Spinal cord (tissue), 10 donors: Measurements from ENCODE around the gene DNAH8. TPM values are rescaled to one million over a fixed set of nuclear protein-coding genes. Genes with fewer than 3 reads are reported as not detected.

Source experiments
- DNase-seq, 6 donors: peaks; one replicate each; pipeline versions ENCODE4 v3.0.0 to v3.0.0-alpha.2; 2013 to 2015; ENCODE audit warnings: low spot score in 6 of 6, low read depth in 4 of 6
- H3K27ac ChIP-seq: one replicate; pipeline ENCODE4 v1.5.1; 2013; ENCODE audit warnings: low read depth, low read length, control low read depth
- H3K27me3 ChIP-seq: one replicate; pipeline ENCODE4 v1.6.1; 2013; ENCODE audit warnings: low read length; ENCODE audit not compliant: control insufficient read depth, insufficient read depth
- H3K36me3 ChIP-seq: one replicate; pipeline ENCODE4 v1.6.1; 2013; ENCODE audit warnings: low read length; ENCODE audit not compliant: control insufficient read depth, insufficient read depth
- H3K4me1 ChIP-seq: one replicate; pipeline ENCODE4 v1.6.1; 2013; ENCODE audit warnings: low read length; ENCODE audit not compliant: control insufficient read depth, insufficient read depth
- H3K4me3 ChIP-seq: one replicate; pipeline ENCODE4 v1.5.1; 2013; ENCODE audit warnings: low read depth, low read length, control low read depth
- H3K9me3 ChIP-seq: one replicate; pipeline ENCODE4 v1.6.1; 2013; ENCODE audit warnings: low read length; ENCODE audit not compliant: control insufficient read depth, insufficient read depth
- WGBS: methylation state at CpG from one replicate; pipeline ENCODE4 v1.1.5; 2013; ENCODE audit warnings: missing lambda C conversion rate; ENCODE audit not compliant: insufficient coverage; 5-methylcytosine and 5-hydroxymethylcytosine counted together
- polyA plus RNA-seq, 2 donors: library from polyadenylated mRNA; unstranded; fragments of 120-200 nt; gene quantifications; one replicate each; pipeline ENCODE4 v1.2.1, GENCODE V29; 2013; ENCODE audit not compliant: insufficient read length in 2 of 2
- total RNA-seq, 2 donors: library from RNA; depleted of rRNA in 1 of 2; stranded (reverse); fragments of 120-200 nt in 1 of 2; fragments of >200 nt in 1 of 2; gene quantifications; one replicate each; pipeline versions ENCODE4 v1.2.3 to v1.2.4, GENCODE V29; 2013 to 2014
- donor health status: healthy.

Gene DNAH8
- total and polyA plus RNA-seq, 4 donors, result 0.03 to 0.17 (median 0.08) TPM

DNA sequence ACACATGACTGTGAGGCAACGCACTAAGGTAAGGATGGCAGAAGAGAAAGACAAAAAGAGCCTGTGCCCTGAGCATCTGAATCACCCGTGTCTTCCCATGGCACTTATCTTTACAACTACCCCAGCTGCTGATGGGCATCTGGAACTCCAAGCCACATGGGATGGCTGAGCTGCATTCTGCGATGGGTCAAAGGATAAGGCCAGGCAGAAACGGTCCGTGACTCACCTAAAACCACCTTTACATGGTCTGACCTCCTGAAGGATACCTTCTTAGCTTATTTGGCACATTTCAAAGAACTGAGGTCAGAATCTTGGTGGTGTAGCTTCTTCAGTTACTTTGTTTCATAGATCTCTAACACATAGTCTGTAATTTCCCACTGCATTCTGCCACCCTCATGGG is 99.7 kb downstream of the DNAH8 start:
- Histone ChIP-seq H3K9me3 (no peaks in the 10 kb centered on the region), H3K27ac (no peak overlapping the region), H3K4me1 (no peaks in the 10 kb centered on the region), H3K4me3 (no peak overlapping the region), H3K36me3 (no peaks in the 10 kb centered on the region), H3K27me3 (no peaks in the 10 kb centered on the region)
- 100% methylated on average over 2 of the region's 5 CpGs for WGBS
- DNase-seq, result no peak

DNA sequence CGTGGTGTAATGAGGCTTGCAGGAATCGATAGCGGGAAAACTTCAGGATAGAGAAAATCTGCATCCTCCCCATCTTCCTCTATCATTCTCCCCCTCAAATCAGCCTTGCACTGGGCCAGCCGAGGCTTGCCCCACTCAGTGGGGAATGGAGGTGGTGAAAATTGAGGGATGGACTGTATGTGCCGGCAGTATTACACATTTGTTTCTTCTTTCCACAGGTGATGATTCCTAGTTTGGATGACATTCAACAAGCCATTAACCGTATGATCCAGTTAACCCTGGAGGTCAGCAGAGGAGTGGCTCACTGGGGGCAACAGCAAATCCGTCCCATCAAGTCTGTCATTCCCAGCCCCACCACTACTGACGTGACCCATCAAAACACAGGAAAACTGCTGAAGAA is 100.1 kb downstream of the DNAH8 start:
- H3K27me3 ChIP-seq, result no peaks in the 10 kb centered on the region
- H3K4me1 ChIP-seq, result no peaks in the 10 kb centered on the region
- no peaks in the 10 kb centered on the region for H3K36me3 ChIP-seq
- no peak overlapping the region for H3K27ac ChIP-seq
- no peaks in the 10 kb centered on the region for H3K9me3 ChIP-seq
- H3K4me3 ChIP-seq, result no peak overlapping the region
- DNase-seq, result no peak
- WGBS, result 20% methylated on average over 1 of the region's 8 CpGs

DNA sequence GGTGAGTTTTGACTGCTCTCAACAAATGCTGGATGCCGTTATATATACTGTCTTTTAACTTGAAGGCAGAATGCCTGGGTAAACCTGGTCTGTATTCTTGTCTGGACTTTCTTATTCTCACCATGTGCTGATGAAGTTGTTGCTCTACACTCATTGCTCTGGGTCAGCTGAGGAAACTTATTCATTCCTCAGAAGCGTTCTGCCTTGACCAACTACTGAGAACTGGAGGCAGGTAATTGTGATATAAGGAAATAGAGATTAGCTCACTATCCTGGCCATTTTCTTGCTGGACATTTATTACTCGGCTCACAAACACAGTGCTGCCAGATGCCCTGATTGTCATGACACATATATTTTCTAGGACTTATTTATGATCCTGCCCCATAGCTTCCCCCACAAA is 103.6 kb downstream of the DNAH8 start:
- Histone ChIP-seq H3K4me1 (no peaks in the 10 kb centered on the region), H3K4me3 (no peak overlapping the region), H3K27ac (no peak overlapping the region), H3K36me3 (no peaks in the 10 kb centered on the region), H3K27me3 (no peaks in the 10 kb centered on the region), H3K9me3 (no peaks in the 10 kb centered on the region)
- DNase-seq, result no peak
- WGBS, result 60% methylated on average over 1 of the region's 3 CpGs

DNA sequence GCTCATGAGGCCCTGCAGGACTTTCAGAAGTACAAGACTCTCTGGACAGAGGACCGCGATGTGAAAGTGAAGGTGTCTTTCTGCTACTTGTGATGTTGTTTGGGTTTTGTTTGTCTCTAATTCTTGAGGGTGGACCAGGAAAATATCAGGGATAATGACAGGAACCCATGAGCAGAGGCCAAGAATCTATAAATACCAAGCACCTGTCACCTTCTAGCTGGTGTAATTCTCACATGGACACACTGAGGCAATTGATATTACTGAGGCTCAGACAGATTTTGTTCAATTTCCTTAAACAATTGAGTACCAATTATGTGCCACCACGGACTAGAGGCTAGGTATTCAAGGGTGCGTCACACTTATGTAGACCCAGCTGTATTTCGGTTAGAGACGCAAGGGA is 107.9 kb downstream of the DNAH8 start:
- Histone ChIP-seq H3K27ac (no peak overlapping the region), H3K4me3 (no peak overlapping the region), H3K9me3 (no peaks in the 10 kb centered on the region), H3K27me3 (no peaks in the 10 kb centered on the region), H3K36me3 (no peaks in the 10 kb centered on the region), H3K4me1 (no peaks in the 10 kb centered on the region)
- WGBS, result 92% methylated on average over 6 of the region's 6 CpGs
- DNase-seq, result no peak

DNA sequence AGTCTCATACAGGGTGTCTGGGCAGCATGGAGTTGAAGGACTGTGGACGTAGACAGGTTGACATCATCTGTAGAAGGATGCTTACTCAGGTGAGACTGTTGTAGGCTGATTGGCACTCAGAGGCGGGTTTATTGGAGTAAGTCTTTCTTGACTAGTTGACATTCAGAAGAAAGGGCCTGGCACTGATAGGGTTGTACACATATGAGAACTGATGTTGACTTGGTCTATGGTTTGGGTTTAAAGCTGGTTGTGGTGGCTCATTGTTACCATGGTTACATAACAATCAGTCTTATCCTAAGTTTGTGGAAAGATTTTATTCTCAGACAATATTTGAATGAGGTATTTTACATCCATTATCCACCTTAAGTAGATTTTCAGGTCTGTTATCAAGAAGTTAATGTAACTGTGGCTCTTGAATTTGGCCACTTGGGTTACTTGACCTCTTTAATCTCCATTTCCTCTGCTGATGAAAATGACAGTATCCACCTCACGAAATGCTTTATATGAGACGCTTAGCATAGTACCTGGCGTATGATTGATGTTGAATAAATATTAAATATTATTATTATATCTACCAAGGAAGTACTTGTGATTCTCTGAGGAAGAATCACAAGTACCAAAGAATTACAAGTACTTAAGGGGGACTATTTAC is 109.3 kb downstream of the DNAH8 start:
- DNase-seq, result no peak
- WGBS, result 100% methylated on average over 2 of the region's 5 CpGs
- H3K27me3 ChIP-seq, result no peaks in the 10 kb centered on the region
- no peak overlapping the region for H3K27ac ChIP-seq
- H3K36me3 ChIP-seq, result no peaks in the 10 kb centered on the region
- H3K4me1 ChIP-seq, result no peaks in the 10 kb centered on the region
- H3K4me3 ChIP-seq, result no peak overlapping the region
- no peaks in the 10 kb centered on the region for H3K9me3 ChIP-seq

DNA sequence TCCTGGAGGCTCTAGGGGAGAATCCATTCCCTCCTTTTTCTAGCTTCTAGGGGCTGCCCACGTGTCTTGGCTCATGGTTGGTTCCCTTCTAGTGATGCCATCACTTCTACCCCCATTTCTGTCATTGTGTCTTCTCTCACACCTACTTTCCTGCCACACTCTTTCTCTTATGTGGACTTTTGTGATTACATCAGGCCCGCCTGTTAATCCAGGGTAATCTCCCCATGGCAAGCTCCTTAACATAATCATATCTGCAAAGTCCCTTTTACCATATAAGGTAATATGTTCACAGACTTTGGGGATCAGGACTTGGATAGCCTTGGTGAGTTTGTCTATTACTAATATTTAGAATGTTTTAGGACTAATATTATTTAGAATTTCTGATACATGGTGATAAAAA is 111.9 kb downstream of the DNAH8 start:
- H3K9me3 ChIP-seq, result no peaks in the 10 kb centered on the region
- no peak overlapping the region for H3K27ac ChIP-seq
- no peak for DNase-seq
- no peaks in the 10 kb centered on the region for H3K36me3 ChIP-seq
- H3K27me3 ChIP-seq, result no peaks in the 10 kb centered on the region
- H3K4me1 ChIP-seq, result no peaks in the 10 kb centered on the region
- WGBS, result 65% methylated on average over 1 of the region's 2 CpGs
- no peak overlapping the region for H3K4me3 ChIP-seq

DNA sequence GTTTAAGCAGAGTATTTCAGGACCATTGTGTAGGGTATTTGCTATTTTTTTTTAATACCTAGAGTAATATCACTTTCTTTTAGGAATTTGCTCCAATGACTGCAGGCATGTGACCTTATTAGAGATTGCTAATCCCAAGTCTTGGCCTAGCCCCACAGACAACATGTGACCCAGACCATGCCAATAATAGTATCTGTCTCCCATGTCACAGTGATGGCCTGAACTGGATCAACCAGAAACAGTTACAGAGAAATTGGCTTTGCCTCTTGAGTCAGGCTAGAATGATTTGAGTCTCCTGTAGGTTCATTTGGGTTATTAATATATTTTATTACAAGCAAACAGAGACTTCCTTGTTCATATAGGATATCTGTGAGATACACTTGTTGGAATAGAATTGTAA is 116.8 kb downstream of the DNAH8 start:
- H3K36me3 ChIP-seq, result no peaks in the 10 kb centered on the region
- H3K9me3 ChIP-seq, result no peaks in the 10 kb centered on the region
- no peaks in the 10 kb centered on the region for H3K27me3 ChIP-seq
- H3K4me1 ChIP-seq, result no peaks in the 10 kb centered on the region
- no peak for DNase-seq
- no peak overlapping the region for H3K4me3 ChIP-seq
- H3K27ac ChIP-seq, result no peak overlapping the region

DNA sequence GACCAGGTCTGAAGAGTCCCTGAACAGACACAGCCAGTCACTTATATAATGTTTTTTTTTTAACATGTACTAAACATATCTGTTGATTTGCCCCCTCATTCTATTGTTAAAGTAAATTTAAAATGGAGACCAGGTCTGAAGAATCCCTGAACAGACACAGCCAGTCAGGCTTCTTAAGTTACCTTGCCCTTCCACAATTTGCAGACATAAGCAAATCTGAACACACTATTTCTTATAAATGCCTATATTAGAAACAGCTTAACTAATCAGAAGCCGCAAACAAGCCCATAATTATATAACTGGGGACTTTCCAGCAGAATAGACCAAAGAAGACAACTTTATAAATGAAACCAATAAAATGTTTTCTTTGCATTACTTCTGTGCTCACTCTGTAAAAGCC is 118.2 kb downstream of the DNAH8 start:
- no peaks in the 10 kb centered on the region for H3K4me1 ChIP-seq
- no peaks in the 10 kb centered on the region for H3K9me3 ChIP-seq
- no peaks in the 10 kb centered on the region for H3K36me3 ChIP-seq
- no peak overlapping the region for H3K4me3 ChIP-seq
- H3K27ac ChIP-seq, result no peak overlapping the region
- no peaks in the 10 kb centered on the region for H3K27me3 ChIP-seq
- DNase-seq, result no peak
- no CpG with 5 or more reads among the region's 1 CpG for WGBS

DNA sequence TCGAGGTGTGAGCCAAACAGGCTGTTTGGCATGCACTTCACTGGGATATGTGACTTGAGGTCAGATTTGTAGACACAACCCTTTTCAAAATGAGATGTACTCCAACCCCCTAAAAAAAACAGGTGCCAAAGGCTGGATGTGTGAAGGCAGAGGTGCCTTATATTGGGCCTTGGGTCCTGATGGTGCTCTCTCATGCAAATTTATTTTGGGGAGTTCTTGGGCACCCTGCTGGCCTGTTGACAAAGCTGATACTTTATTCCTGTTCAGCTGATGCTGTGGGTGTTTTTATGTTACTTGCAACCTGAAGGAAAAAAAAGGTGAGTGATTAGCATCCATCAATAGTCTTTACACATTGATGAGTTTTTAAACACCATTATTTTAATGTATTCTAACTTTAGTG is 121.5 kb downstream of the DNAH8 start:
- H3K27me3 ChIP-seq, result no peaks in the 10 kb centered on the region
- no peak overlapping the region for H3K4me3 ChIP-seq
- H3K27ac ChIP-seq, result no peak overlapping the region
- H3K4me1 ChIP-seq, result no peaks in the 10 kb centered on the region
- no CpG with 5 or more reads among the region's 1 CpG for WGBS
- no peaks in the 10 kb centered on the region for H3K9me3 ChIP-seq
- no peak for DNase-seq
- no peaks in the 10 kb centered on the region for H3K36me3 ChIP-seq

DNA sequence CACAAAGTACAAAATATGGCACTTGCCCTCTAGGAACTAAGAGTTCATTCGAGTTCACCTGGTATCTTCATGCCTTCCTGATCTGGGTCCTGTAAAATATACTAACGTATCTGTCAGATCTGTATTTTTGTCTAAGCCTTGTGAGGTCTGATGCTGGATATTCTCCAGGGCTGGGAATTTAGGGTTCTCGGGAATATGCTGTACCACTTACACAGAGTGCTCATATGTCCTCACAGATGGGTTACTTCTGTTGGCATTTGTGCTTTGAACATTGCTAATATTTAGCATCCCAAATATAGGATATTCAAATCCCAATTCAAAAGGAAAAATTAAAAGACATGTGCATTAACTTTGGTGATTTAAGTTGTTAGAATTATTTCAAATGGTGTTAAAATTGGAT is 122.0 kb downstream of the DNAH8 start:
- 80% methylated on average over 2 of the region's 3 CpGs for WGBS
- Histone ChIP-seq H3K36me3 (no peaks in the 10 kb centered on the region), H3K4me1 (no peaks in the 10 kb centered on the region), H3K9me3 (no peaks in the 10 kb centered on the region), H3K4me3 (no peak overlapping the region), H3K27me3 (no peaks in the 10 kb centered on the region), H3K27ac (no peak overlapping the region)
- peak in 1 of 6 donors; percentile 55 for DNase-seq
